Suppressor macrophage treated with lipopolysaccharide for 1 hour (primary cell): ENCODE results near the gene KCNK16.

Experiments used
- DNase-seq, 3 donors: peaks; one replicate each; pipeline ENCODE4 v3.0.0-alpha.2; 2020 to 2022

The KCNK16 gene

GRCh38 chr6:39341937-39342336 is 19.4 kb upstream of the KCNK16 start:
- peak; percentile 27 to 48 (median 28) for DNase-seq

GRCh38 chr6:39341352-39341751 is 18.9 kb upstream of the KCNK16 start:
- no peak for DNase-seq

GRCh38 chr6:39339868-39340550 is 17.5 kb upstream of the KCNK16 start:
- DNase-seq: peak; percentile 24 to 51 (median 31)

- peak in 1 of 3 donors; percentile 24 for DNase-seq
These were observed 16.8 kb upstream of the KCNK16 start for GRCh38 chr6:39339096-39339867.

GRCh38 chr6:39338397-39338796 is 15.9 kb upstream of the KCNK16 start:
- DNase-seq: peak; percentile 16 to 41 (median 34)

- peak; percentile 26 to 32 (median 30) for DNase-seq
These were observed 13.5 kb upstream of the KCNK16 start for GRCh38 chr6:39335780-39336545.

GRCh38 chr6:39333644-39334438 is 11.3 kb upstream of the KCNK16 start:
- no peak for DNase-seq

GRCh38 chr6:39330476-39330875 is 8.0 kb upstream of the KCNK16 start:
- peak; percentile 52 to 60 (median 58) for DNase-seq

- peak; percentile 84 to 85 (median 85) for DNase-seq
These were observed 7.6 kb upstream of the KCNK16 start for GRCh38 chr6:39330057-39330456.

- no peak for DNase-seq
These were observed 5.6 kb upstream of the KCNK16 start for GRCh38 chr6:39328066-39328465.

- no peak for DNase-seq
These were observed 5.0 kb upstream of the KCNK16 start for GRCh38 chr6:39327507-39327906.

GRCh38 chr6:39321761-39322160 is 741 bp downstream of the KCNK16 start:
- peak in 2 of 3 donors; percentile 20 to 24 for DNase-seq

GRCh38 chr6:39320363-39320984 is 2.0 kb downstream of the KCNK16 start:
- DNase-seq: no peak

- DNase-seq: no peak
These were observed 2.7 kb downstream of the KCNK16 start for GRCh38 chr6:39319621-39320362.

GRCh38 chr6:39317256-39317655 is 5.2 kb downstream of the KCNK16 start:
- DNase-seq: no peak

- DNase-seq: no peak
These were observed 8.2 kb downstream of the KCNK16 start, which contains the start of gene KCNK17 for GRCh38 chr6:39314273-39314795. TSS of gene KCNK17 (minus strand) at chr6:39314419. CDS start at chr6:39314320, 99 bp downstream.

- DNase-seq: no peak
These were observed 8.8 kb downstream of the KCNK16 start for GRCh38 chr6:39313526-39314272.

- DNase-seq: no peak
These were observed 9.5 kb downstream of the KCNK16 start for GRCh38 chr6:39312912-39313525.

- DNase-seq: no peak
These were observed 12.0 kb downstream of the KCNK16 start for GRCh38 chr6:39310542-39310941.
